SK-N-SH (cell line): ENCODE data around the gene CALD1. TPM values are rescaled to one million over a fixed set of nuclear protein-coding genes. Genes with fewer than 3 reads are reported as not detected.

Experiments
- CTCF ChIA-PET: fragments of 300-600, 350-600 bp; formaldehyde crosslinking; extraction: SDS; loops from one replicate; lab custom pipeline; 2021; lab: Yijun Ruan, JAX
- POLR2A ChIA-PET: fragments of 350-600 bp; sonication (Branson Sonifier 250); formaldehyde crosslinking; extraction: SDS; loops from one replicate; lab custom pipeline; 2020; ENCODE audit warnings: antibody characterized with exemption, inconsistent platforms; lab: Yijun Ruan, JAX
- DNase-seq: peaks from one replicate; pipeline ENCODE4 v3.0.0; 2012
- H2AFZ ChIP-seq: fragments of 200-600 bp; sonication (generic); 2 replicates; pipeline ENCODE4 v1.8.1; 2016; ENCODE audit warnings: antibody characterized with exemption, mild to moderate bottlenecking, low read depth
- H3F3A ChIP-seq: fragments of 200-600 bp; sonication (generic); replicated peaks from 2 replicates; pipeline ENCODE3; 2016; ENCODE audit warnings: antibody characterized with exemption, mild to moderate bottlenecking; ENCODE audit not compliant: insufficient read depth
- H3K27ac ChIP-seq, 2 experiments: fragments of 200-500 bp in 1 of 2; fragments of 200-600 bp in 1 of 2; sonication (Bioruptor generic) in 1 of 2; sonication (generic), shearing (Covaris generic) in 1 of 2; 2 replicates each; pipeline versions ENCODE4 v1.5.1 to v1.6.1; 2014 to 2016; ENCODE audit warnings: low read depth in 2 of 2, inconsistent platforms in 1 of 2, low read length in 1 of 2, mild to moderate bottlenecking in 1 of 2, mixed read lengths in 1 of 2
- H3K27me3 ChIP-seq: fragments of 200-600 bp; sonication (generic), shearing (Covaris generic); 2 replicates; pipeline ENCODE4 v1.6.1; 2016; ENCODE audit warnings: mixed run types; ENCODE audit not compliant: insufficient read depth
- H3K36me3 ChIP-seq, 2 experiments: fragments of 200-500 bp in 1 of 2; fragments of 200-600 bp in 1 of 2; sonication (Bioruptor generic) in 1 of 2; sonication (generic) in 1 of 2; replicated peaks in 1 of 2; 2 replicates each; pipeline versions ENCODE3 to v1.5.1; 2014 to 2016; ENCODE audit warnings: low read length in 1 of 2, mild to moderate bottlenecking in 1 of 2; ENCODE audit not compliant: insufficient read depth in 2 of 2, control insufficient read depth in 1 of 2
- H3K4me1 ChIP-seq, 2 experiments: fragments of 200-500 bp in 1 of 2; fragments of 200-600 bp in 1 of 2; sonication (Bioruptor generic) in 1 of 2; sonication (generic), shearing (Covaris generic) in 1 of 2; 2 replicates each; pipeline versions ENCODE4 v1.5.1 to v1.6.1; 2014 to 2016; ENCODE audit warnings: low read depth in 1 of 2, low read length in 1 of 2, mixed run types in 1 of 2; ENCODE audit not compliant: insufficient read depth in 2 of 2, control insufficient read depth in 1 of 2
- H3K4me2 ChIP-seq: fragments of 200-600 bp; sonication (generic), shearing (Covaris generic); 2 replicates; pipeline ENCODE4 v1.6.1; 2017; ENCODE audit warnings: mixed run types
- H3K4me3 ChIP-seq, 2 experiments: fragments of 200-500 bp in 1 of 2; fragments of 200-600 bp in 1 of 2; sonication (Bioruptor generic) in 1 of 2; sonication (generic), shearing (Covaris generic) in 1 of 2; 2 replicates each; pipeline versions ENCODE4 v1.5.1 to v1.8.1; 2014 to 2016; ENCODE audit warnings: low read depth in 2 of 2, inconsistent platforms in 1 of 2, low read length in 1 of 2, mild to moderate bottlenecking in 1 of 2, mixed read lengths in 1 of 2, moderate library complexity in 1 of 2
- H3K79me2 ChIP-seq: fragments of 200-600 bp; sonication (generic); 2 replicates; pipeline ENCODE4 v1.8.1; 2017; ENCODE audit warnings: mild to moderate bottlenecking; ENCODE audit not compliant: insufficient read depth
- H3K9ac ChIP-seq: fragments of 200-600 bp; sonication (generic); 2 replicates; pipeline ENCODE4 v1.6.1; 2017; ENCODE audit warnings: mixed run types
- H3K9me2 ChIP-seq: fragments of 200-600 bp; sonication (generic); 2 replicates; pipeline ENCODE4 v1.6.1; 2017; ENCODE audit warnings: mixed run types
- H3K9me3 ChIP-seq: fragments of 200-600 bp; sonication (generic); 2 replicates; pipeline ENCODE4 v1.6.1; 2017; ENCODE audit warnings: mixed run types, mild to moderate bottlenecking, moderate library complexity
- H4K20me1 ChIP-seq: fragments of 200-600 bp; sonication (generic); 2 replicates; pipeline ENCODE4 v1.6.1; 2017; ENCODE audit warnings: mild to moderate bottlenecking, mixed run types; ENCODE audit not compliant: insufficient read depth
- ELF1 ChIP-seq: IDR thresholded peaks from 2 replicates; pipeline ENCODE4 v1.4.0; 2012
- FOSL2 ChIP-seq: IDR thresholded peaks from 2 replicates; pipeline ENCODE4 v1.4.0; 2012; ENCODE audit warnings: low read depth, mild to moderate bottlenecking, moderate library complexity, borderline replicate concordance
- GABPA ChIP-seq: IDR thresholded peaks from 2 replicates; pipeline ENCODE4 v1.4.0; 2012; ENCODE audit warnings: low read depth, mild to moderate bottlenecking
- GATA2 ChIP-seq: sonication (generic); formaldehyde crosslinking; IDR thresholded peaks from 2 replicates; pipeline ENCODE4 v1.5.0; 2020; ENCODE audit warnings: mild to moderate bottlenecking, missing genetic modification reagents
- RAD21 ChIP-seq: IDR thresholded peaks from 2 replicates; pipeline ENCODE4 v1.6.1; 2012; ENCODE audit warnings: mild to moderate bottlenecking, low read length
- SIN3A ChIP-seq: IDR thresholded peaks from 2 replicates; pipeline ENCODE4 v1.6.1; 2012; ENCODE audit warnings: low read depth, mild to moderate bottlenecking, low read length, moderate library complexity, borderline replicate concordance
- SMC3 ChIP-seq: IDR thresholded peaks from 2 replicates; pipeline ENCODE4 v1.6.1; 2012; ENCODE audit warnings: low read depth, low read length, improper control_type of control experiment
- TCF12 ChIP-seq: IDR thresholded peaks from 2 replicates; pipeline ENCODE4 v1.4.0; 2012
- TEAD4 ChIP-seq: IDR thresholded peaks from 2 replicates; pipeline ENCODE4 v1.4.0; 2012; ENCODE audit warnings: mild to moderate bottlenecking, borderline replicate concordance; ENCODE audit not compliant: insufficient read depth
- WGBS: methylation state at CpG from one replicate; pipeline ENCODE4 v1.1.6; 2017; ENCODE audit warnings: low lambda C conversion rate; 5-methylcytosine and 5-hydroxymethylcytosine counted together
- polyA plus RNA-seq, 3 experiments: library from polyadenylated mRNA; depleted of rRNA; stranded (reverse); fragments of >200 nt; gene quantifications; 2 replicates each; pipeline ENCODE4 v1.2.3, GENCODE V29; 2012
- TF ChIP-seq, protein P1 (sequence below): IDR thresholded peaks from 2 replicates; pipeline ENCODE4 v1.4.0; 2012; ENCODE audit warnings: low read depth, borderline replicate concordance
- TF ChIP-seq, protein P2 (sequence below): IDR thresholded peaks from 2 replicates; pipeline ENCODE4 v1.6.1; 2012; ENCODE audit warnings: mild to moderate bottlenecking, low read depth, low read length, moderate library complexity
- TF ChIP-seq, protein P3 (sequence below): IDR thresholded peaks from 2 replicates; pipeline ENCODE4 v1.4.0; 2012; ENCODE audit warnings: low read depth, borderline replicate concordance
- TF ChIP-seq, protein P4 (sequence below): IDR thresholded peaks from 2 replicates; pipeline ENCODE4; 2012

Gene CALD1
- polyA plus RNA-seq, 1 of the 3 experiments (the other 2 are of a cell fraction) = 299 TPM

DNA sequence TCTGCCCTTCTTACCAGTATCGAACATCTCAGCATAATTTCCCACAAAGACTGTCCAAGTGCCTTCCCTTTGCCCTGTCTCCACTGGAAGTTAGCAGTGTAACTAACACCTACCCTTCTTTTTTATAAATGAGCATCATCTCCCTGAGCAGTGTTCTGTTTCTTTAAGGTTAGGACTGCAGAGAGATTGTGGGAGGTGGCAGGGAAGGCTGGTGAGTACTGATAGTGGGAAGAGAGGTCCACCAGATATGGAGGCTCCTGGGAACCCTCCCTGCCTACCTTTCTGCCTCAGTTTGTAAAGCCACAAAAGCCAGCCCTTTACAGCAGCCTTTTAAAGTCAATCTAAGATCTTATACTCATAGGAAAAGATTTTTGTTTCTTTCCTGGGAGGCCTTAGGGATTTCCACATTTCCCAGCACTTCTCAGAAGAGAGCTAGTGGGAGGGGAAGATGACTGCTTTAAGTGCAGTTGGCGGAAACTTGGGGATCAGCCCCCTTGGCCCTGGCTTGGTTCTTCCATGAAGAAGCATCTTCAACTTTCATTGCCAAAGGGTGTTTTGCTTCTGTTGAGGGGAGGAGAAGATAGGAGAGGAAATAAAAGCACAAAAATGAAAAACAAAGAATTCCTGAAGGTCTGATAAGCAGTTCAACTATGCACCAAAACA is 36.6 kb upstream of the CALD1 start (continued):
- TF ChIP-seq, protein P1, sequence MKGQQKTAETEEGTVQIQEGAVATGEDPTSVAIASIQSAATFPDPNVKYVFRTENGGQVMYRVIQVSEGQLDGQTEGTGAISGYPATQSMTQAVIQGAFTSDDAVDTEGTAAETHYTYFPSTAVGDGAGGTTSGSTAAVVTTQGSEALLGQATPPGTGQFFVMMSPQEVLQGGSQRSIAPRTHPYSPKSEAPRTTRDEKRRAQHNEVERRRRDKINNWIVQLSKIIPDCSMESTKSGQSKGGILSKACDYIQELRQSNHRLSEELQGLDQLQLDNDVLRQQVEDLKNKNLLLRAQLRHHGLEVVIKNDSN = no peak
- no peak for TF ChIP-seq ELF1
- no peak for TF ChIP-seq GABPA
- TF ChIP-seq RAD21 = no peak
- TF ChIP-seq GATA2 (CRISPR knock-in tag) = no peak

DNA sequence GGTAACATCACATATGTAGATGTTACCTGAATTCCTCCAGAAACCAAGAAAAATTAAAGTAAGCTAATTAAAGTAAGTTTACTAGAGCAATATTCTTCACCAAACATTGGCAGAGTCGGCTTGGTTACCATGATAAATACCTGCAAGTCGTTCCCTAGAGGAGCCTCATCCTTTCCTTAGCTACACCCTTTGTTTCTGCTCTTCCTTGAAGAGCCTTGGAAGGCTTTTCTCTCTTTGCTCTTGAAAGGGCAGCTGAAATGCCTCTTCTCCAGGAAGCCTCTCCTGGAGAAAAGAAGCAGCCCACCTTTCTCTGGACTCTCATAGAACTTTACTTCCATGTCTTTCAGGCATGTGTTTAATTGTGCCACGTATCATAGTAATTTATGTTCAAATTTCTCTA is 34.9 kb upstream of the CALD1 start:
- CTCF ChIA-PET = interaction anchor here (0.6 to 4.1 kb wide), 3 partner anchors 10 to 241 kb away, joined by 3 to 17 read pairs (median 3); no protein-coding TSS in a partner anchor
- 68% methylated on average over 3 of the region's 3 CpGs for WGBS

More for the DNA sequence above, 34.9 kb upstream of the CALD1 start:
- no peaks in the 10 kb centered on the region for H3K9me2 ChIP-seq
- H3F3A ChIP-seq = peaks cover 5% of the 10 kb centered on the region
- no peak overlapping the region for H3K27ac ChIP-seq
- H3K79me2 ChIP-seq = no peaks in the 10 kb centered on the region
- H3K4me3 ChIP-seq = no peak overlapping the region
- TF ChIP-seq TEAD4 = no peak
- TF ChIP-seq, protein P2, sequence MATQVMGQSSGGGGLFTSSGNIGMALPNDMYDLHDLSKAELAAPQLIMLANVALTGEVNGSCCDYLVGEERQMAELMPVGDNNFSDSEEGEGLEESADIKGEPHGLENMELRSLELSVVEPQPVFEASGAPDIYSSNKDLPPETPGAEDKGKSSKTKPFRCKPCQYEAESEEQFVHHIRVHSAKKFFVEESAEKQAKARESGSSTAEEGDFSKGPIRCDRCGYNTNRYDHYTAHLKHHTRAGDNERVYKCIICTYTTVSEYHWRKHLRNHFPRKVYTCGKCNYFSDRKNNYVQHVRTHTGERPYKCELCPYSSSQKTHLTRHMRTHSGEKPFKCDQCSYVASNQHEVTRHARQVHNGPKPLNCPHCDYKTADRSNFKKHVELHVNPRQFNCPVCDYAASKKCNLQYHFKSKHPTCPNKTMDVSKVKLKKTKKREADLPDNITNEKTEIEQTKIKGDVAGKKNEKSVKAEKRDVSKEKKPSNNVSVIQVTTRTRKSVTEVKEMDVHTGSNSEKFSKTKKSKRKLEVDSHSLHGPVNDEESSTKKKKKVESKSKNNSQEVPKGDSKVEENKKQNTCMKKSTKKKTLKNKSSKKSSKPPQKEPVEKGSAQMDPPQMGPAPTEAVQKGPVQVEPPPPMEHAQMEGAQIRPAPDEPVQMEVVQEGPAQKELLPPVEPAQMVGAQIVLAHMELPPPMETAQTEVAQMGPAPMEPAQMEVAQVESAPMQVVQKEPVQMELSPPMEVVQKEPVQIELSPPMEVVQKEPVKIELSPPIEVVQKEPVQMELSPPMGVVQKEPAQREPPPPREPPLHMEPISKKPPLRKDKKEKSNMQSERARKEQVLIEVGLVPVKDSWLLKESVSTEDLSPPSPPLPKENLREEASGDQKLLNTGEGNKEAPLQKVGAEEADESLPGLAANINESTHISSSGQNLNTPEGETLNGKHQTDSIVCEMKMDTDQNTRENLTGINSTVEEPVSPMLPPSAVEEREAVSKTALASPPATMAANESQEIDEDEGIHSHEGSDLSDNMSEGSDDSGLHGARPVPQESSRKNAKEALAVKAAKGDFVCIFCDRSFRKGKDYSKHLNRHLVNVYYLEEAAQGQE = no peak
- no peak for TF ChIP-seq TCF12
- TF ChIP-seq SIN3A = no peak
- no peak for TF ChIP-seq SMC3
- TF ChIP-seq, protein P3, sequence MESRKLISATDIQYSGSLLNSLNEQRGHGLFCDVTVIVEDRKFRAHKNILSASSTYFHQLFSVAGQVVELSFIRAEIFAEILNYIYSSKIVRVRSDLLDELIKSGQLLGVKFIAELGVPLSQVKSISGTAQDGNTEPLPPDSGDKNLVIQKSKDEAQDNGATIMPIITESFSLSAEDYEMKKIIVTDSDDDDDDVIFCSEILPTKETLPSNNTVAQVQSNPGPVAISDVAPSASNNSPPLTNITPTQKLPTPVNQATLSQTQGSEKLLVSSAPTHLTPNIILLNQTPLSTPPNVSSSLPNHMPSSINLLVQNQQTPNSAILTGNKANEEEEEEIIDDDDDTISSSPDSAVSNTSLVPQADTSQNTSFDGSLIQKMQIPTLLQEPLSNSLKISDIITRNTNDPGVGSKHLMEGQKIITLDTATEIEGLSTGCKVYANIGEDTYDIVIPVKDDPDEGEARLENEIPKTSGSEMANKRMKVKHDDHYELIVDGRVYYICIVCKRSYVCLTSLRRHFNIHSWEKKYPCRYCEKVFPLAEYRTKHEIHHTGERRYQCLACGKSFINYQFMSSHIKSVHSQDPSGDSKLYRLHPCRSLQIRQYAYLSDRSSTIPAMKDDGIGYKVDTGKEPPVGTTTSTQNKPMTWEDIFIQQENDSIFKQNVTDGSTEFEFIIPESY = no peak
- TF ChIP-seq, protein P4, sequence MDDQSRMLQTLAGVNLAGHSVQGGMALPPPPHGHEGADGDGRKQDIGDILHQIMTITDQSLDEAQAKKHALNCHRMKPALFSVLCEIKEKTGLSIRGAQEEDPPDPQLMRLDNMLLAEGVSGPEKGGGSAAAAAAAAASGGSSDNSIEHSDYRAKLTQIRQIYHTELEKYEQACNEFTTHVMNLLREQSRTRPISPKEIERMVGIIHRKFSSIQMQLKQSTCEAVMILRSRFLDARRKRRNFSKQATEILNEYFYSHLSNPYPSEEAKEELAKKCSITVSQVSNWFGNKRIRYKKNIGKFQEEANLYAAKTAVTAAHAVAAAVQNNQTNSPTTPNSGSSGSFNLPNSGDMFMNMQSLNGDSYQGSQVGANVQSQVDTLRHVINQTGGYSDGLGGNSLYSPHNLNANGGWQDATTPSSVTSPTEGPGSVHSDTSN = no peak
- no peak for TF ChIP-seq FOSL2
- POLR2A ChIA-PET = no interaction called here
- no peaks in the 10 kb centered on the region for H3K9me3 ChIP-seq
- no peak overlapping the region for H3K4me2 ChIP-seq
- no peak for DNase-seq
- H3K36me3 ChIP-seq = no peaks in the 10 kb centered on the region
- peaks cover 0 to 16% of the 10 kb centered on the region in 2 experiments; a peak in 2 of 4 replicates for H3K4me1 ChIP-seq
- no peaks in the 10 kb centered on the region for H4K20me1 ChIP-seq
- H3K27me3 ChIP-seq = no peaks in the 10 kb centered on the region
- H2AFZ ChIP-seq = no peak overlapping the region
- H3K9ac ChIP-seq = no peak overlapping the region
